Activated T-helper 2 cell treated with anti-CD3 and anti-CD28 coated beads, Interferon-gamma antibody, Interleukin-2, Interleukin-4, amounts not matched to agents 10 μg/mL and 5 μg/mL and 100 μg/mL, durations not matched to agents 14 hours and 24 hours and 36 hours (primary cell): ENCODE measurements around the gene UBE3D. TPM values are rescaled to one million over a fixed set of nuclear protein-coding genes. Genes with fewer than 3 reads are reported as not detected.

Experiments used
- DNase-seq: peaks from one replicate; pipeline ENCODE4 v3.0.0; 2021; ENCODE audit warnings: low spot score
- H3K27ac Mint-ChIP-seq: one replicate; pipeline ENCODE4 v1.8.0; 2021; ENCODE audit warnings: mixed read lengths
- H3K27me3 Mint-ChIP-seq: one replicate; pipeline ENCODE4 v1.8.0; 2021; ENCODE audit warnings: low read depth, mixed read lengths
- H3K36me3 Mint-ChIP-seq: one replicate; pipeline ENCODE4 v1.8.0; 2021; ENCODE audit warnings: low read depth, mixed read lengths
- H3K4me1 Mint-ChIP-seq: one replicate; pipeline ENCODE4 v1.8.0; 2021; ENCODE audit warnings: low read depth, mixed read lengths
- H3K4me3 Mint-ChIP-seq: one replicate; pipeline ENCODE4 v1.8.0; 2021; ENCODE audit warnings: low read depth, mild to moderate bottlenecking, moderate library complexity, mixed read lengths
- H3K9me3 Mint-ChIP-seq: one replicate; pipeline ENCODE4 v1.8.0; 2021; ENCODE audit warnings: mixed read lengths
- intact Hi-C: fragments of 100-400 bp; cut with micrococcal nuclease; formaldehyde crosslinking; loops from one replicate; pipeline ENCODE4 v1.15.1; 2023
- total RNA-seq: library from RNA; stranded (reverse); gene quantifications from 2 replicates; pipeline ENCODE4 v1.2.3, GENCODE V29; 2022

UBE3D gene
- total RNA-seq, 1 donor from 2014 or later = 6.9 TPM

- Mint-ChIP-seq H3K27me3 (no peaks in the 10 kb centered on the region), H3K4me1 (no peaks in the 10 kb centered on the region), H3K4me3 (no peak overlapping the region), H3K36me3 (no peaks in the 10 kb centered on the region), H3K27ac (no peak overlapping the region), H3K9me3 (no peaks in the 10 kb centered on the region)
- intact Hi-C loops = no loop called here
- DNase-seq = no peak
Measured at GRCh38 chr6:82891076-82891475, 174.6 kb downstream of the UBE3D start.

DNA sequence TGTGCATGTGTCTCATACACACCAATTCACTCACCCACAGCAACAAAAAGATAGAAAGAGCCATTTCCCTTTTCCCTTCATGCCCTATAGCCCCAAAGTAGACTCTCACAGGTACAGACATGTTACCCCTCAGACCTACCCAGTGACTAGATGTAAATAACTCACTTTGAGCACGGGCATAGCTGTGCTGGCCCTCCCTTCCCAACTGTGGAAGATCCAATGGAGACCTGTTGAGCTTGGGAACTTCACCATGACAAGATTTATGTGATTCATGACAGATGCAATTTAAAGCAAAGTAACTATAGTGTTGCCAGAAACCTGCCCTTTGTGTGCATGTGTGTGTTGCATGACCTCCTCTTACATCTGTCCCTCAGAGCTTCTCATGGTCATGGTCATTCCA is 175.4 kb downstream of the UBE3D start:
- H3K27ac Mint-ChIP-seq = no peak overlapping the region
- no peak overlapping the region for H3K4me3 Mint-ChIP-seq
- H3K9me3 Mint-ChIP-seq = no peaks in the 10 kb centered on the region
- H3K27me3 Mint-ChIP-seq = no peaks in the 10 kb centered on the region
- no peaks in the 10 kb centered on the region for H3K36me3 Mint-ChIP-seq
- no peak for DNase-seq
- H3K4me1 Mint-ChIP-seq = no peaks in the 10 kb centered on the region
- intact Hi-C loops = no loop called here

DNA sequence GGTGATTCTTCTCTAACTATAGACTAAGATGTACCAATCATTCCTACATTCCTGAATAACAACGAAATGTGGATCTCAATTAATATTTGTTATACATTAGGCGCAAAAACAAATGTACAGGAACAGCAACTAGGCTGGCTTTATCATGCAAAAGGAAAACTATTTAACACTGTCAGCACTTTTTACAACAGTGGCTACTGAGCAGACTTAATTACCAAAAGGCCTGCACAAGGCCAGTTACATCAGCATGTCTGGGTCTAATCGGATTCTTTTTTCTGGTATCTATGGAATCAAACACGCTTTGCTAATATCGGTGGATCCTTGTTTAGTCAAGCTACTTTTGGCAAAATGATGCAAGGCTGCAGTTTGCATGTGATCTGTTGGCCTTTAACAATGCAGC is 176.5 kb downstream of the UBE3D start:
- H3K4me3 Mint-ChIP-seq = no peak overlapping the region
- H3K9me3 Mint-ChIP-seq = no peaks in the 10 kb centered on the region
- DNase-seq = no peak
- H3K27ac Mint-ChIP-seq = no peak overlapping the region
- no peaks in the 10 kb centered on the region for H3K36me3 Mint-ChIP-seq
- H3K27me3 Mint-ChIP-seq = no peaks in the 10 kb centered on the region
- intact Hi-C loops = no loop called here
- H3K4me1 Mint-ChIP-seq = no peaks in the 10 kb centered on the region

DNA sequence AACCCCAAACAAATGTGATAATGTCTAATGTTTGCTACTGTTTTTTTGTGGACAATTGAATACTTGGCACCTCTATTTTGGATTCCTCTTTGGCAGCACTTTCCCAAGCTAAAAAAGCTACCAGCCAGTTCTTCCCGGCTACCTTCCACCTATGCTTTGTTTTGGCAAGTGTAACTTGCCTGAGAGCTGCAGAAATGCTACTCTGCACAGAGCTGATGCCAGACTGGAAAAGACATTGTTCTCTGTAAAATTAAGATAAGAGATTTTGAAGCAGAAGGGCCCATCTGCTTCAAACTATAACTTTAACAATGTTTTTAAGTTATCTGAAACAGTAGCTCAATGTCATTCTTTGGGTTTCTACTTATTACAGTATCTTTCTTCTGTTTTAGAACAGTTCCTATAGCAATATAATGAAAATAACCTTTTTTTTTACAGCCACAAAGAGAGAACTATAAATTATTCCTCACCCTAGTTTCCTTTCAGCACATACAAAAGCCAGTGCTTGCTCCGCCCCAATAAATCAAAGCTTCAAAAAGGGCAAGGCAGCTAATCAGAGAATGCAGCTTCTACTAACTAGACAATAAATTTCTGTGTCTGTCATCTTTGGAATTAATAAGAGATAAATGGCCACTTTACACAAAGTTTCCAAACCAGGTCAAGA is 183.1 kb downstream of the UBE3D start:
- no peaks in the 10 kb centered on the region for H3K9me3 Mint-ChIP-seq
- H3K27me3 Mint-ChIP-seq = no peaks in the 10 kb centered on the region
- H3K4me1 Mint-ChIP-seq = no peaks in the 10 kb centered on the region
- intact Hi-C loops = no loop called here
- H3K4me3 Mint-ChIP-seq = no peak overlapping the region
- DNase-seq = no peak
- no peak overlapping the region for H3K27ac Mint-ChIP-seq
- H3K36me3 Mint-ChIP-seq = no peaks in the 10 kb centered on the region

- Mint-ChIP-seq H3K4me3 (no peak overlapping the region), H3K27ac (no peak overlapping the region), H3K36me3 (no peaks in the 10 kb centered on the region), H3K4me1 (no peaks in the 10 kb centered on the region), H3K27me3 (no peaks in the 10 kb centered on the region), H3K9me3 (no peaks in the 10 kb centered on the region)
- intact Hi-C loops = no loop called here
- DNase-seq = no peak
Measured at GRCh38 chr6:82881519-82881918, 184.1 kb downstream of the UBE3D start.

GRCh38 chr6:82878812-82879211 is 186.8 kb downstream of the UBE3D start:
- H3K27ac Mint-ChIP-seq = no peak overlapping the region
- intact Hi-C loops = no loop called here
- no peaks in the 10 kb centered on the region for H3K4me1 Mint-ChIP-seq
- H3K27me3 Mint-ChIP-seq = no peaks in the 10 kb centered on the region
- H3K36me3 Mint-ChIP-seq = no peaks in the 10 kb centered on the region
- H3K4me3 Mint-ChIP-seq = no peak overlapping the region
- DNase-seq = no peak
- H3K9me3 Mint-ChIP-seq = no peaks in the 10 kb centered on the region

GRCh38 chr6:82877213-82878195 is 188.1 kb downstream of the UBE3D start:
- Mint-ChIP-seq H3K4me3 (no peak overlapping the region), H3K9me3 (no peaks in the 10 kb centered on the region), H3K36me3 (no peaks in the 10 kb centered on the region), H3K4me1 (no peaks in the 10 kb centered on the region), H3K27me3 (no peaks in the 10 kb centered on the region), H3K27ac (no peak overlapping the region)
- DNase-seq = no peak
- intact Hi-C loops = no loop called here

- H3K4me3 Mint-ChIP-seq = no peak overlapping the region
- intact Hi-C loops = no loop called here
- H3K27me3 Mint-ChIP-seq = no peaks in the 10 kb centered on the region
- no peak for DNase-seq
- H3K4me1 Mint-ChIP-seq = no peaks in the 10 kb centered on the region
- H3K9me3 Mint-ChIP-seq = no peaks in the 10 kb centered on the region
- no peaks in the 10 kb centered on the region for H3K36me3 Mint-ChIP-seq
- H3K27ac Mint-ChIP-seq = no peak overlapping the region
Measured at GRCh38 chr6:82875573-82876185, 190.0 kb downstream of the UBE3D start.

GRCh38 chr6:82874867-82875266 is 190.8 kb downstream of the UBE3D start:
- Mint-ChIP-seq H3K4me3 (no peak overlapping the region), H3K9me3 (no peaks in the 10 kb centered on the region), H3K36me3 (no peaks in the 10 kb centered on the region), H3K27ac (no peak overlapping the region), H3K27me3 (no peaks in the 10 kb centered on the region), H3K4me1 (no peaks in the 10 kb centered on the region)
- no peak for DNase-seq
- intact Hi-C loops = no loop called here

DNA sequence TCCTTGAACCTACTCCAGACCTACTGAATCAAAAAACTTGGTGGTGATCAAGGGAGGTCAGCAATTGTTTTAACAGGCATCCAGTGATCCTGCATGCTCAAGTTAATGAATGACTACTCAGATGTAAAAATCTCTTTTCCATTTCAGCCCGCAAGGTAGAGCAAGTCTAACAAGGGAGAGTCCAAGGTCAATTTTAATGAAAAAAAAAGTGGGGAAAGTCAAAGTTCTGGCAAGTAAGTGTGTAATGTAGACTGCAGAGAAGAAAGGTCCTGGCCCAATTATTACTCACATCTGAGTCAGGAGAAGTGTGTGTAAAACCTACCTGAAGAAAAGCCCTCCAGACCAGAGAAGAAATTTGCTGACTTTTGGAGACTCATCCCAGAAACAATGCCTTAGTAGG is 193.5 kb downstream of the UBE3D start:
- intact Hi-C loops = no loop called here
- no peaks in the 10 kb centered on the region for H3K9me3 Mint-ChIP-seq
- DNase-seq = no peak
- no peak overlapping the region for H3K27ac Mint-ChIP-seq
- H3K4me1 Mint-ChIP-seq = no peaks in the 10 kb centered on the region
- no peaks in the 10 kb centered on the region for H3K36me3 Mint-ChIP-seq
- H3K27me3 Mint-ChIP-seq = no peaks in the 10 kb centered on the region
- H3K4me3 Mint-ChIP-seq = no peak overlapping the region

DNA sequence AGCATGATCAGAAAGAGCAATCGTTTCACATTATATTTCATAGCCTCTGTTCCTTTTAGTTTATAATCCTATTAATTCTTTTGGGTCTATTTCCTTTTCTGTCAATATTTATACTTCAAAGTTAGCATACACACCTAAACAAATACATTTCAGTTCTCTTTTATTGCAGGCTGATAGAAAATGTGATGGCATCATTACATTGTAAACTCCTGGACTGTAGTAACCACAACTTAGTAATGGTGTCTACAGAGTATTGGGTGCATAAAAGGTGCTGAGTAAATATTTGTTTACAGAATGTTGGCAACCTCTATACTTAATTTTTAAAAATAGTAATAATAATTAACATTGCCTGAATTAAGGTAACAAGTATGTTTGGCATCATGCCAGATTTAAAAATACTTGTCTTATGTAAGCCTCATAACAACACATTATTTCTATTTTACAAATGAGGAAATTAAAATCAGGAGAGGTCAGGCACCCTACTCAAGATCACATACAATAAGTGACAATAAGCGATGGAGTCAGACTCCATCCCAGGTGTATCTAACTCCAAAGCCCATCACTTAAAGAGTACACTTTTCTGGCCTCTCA is 195.0 kb downstream of the UBE3D start:
- Mint-ChIP-seq H3K4me3 (no peak overlapping the region), H3K4me1 (no peaks in the 10 kb centered on the region), H3K27me3 (no peaks in the 10 kb centered on the region), H3K27ac (no peak overlapping the region), H3K36me3 (no peaks in the 10 kb centered on the region), H3K9me3 (no peaks in the 10 kb centered on the region)
- no peak for DNase-seq
- intact Hi-C loops = no loop called here

DNA sequence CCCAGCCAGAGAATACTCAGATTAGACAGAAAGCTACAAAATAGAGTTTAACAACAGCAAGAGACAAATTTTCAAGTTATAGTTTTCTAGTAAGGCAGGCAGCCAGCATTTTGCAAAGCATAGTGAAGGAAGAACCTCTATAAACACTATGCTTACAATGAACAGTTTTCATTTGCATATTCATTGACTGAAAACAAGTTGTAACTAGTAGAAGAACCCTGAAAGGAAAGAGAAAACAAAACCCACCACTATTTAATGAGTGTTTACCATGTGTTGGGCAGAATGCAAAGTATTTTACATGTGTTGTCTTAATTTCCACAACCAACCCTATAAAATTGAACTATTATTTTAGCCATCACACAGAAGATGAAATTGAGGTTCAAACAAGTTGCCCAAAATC is 196.1 kb downstream of the UBE3D start:
- Mint-ChIP-seq H3K4me3 (no peak overlapping the region), H3K9me3 (no peaks in the 10 kb centered on the region), H3K36me3 (no peaks in the 10 kb centered on the region), H3K27ac (no peak overlapping the region), H3K27me3 (no peaks in the 10 kb centered on the region), H3K4me1 (no peaks in the 10 kb centered on the region)
- intact Hi-C loops = no loop called here
- DNase-seq = no peak

- no peak overlapping the region for H3K27ac Mint-ChIP-seq
- no peaks in the 10 kb centered on the region for H3K9me3 Mint-ChIP-seq
Measured at GRCh38 chr6:82867946-82868345, 197.7 kb downstream of the UBE3D start.

More at GRCh38 chr6:82867946-82868345, 197.7 kb downstream of the UBE3D start:
- DNase-seq = no peak
- intact Hi-C loops = no loop called here
- no peaks in the 10 kb centered on the region for H3K27me3 Mint-ChIP-seq
- H3K4me1 Mint-ChIP-seq = no peaks in the 10 kb centered on the region
- H3K4me3 Mint-ChIP-seq = no peak overlapping the region
- no peaks in the 10 kb centered on the region for H3K36me3 Mint-ChIP-seq
